Neural cell (in vitro differentiated cells): ENCODE results near the gene TADA1. TPM values are rescaled to one million over a fixed set of nuclear protein-coding genes. Genes with fewer than 3 reads are reported as not detected.

ENCODE experiments used
- H2AFZ ChIP-seq: fragments of 200-600, 300-800 bp; sonication (generic), shearing (Covaris generic); 2 replicates; pipeline ENCODE4 v1.6.0; 2014; ENCODE audit warnings: low read depth, mild to moderate bottlenecking, antibody characterized with exemption, low read length, moderate library complexity
- H3F3A ChIP-seq: fragments of 200-600 bp; shearing (Covaris generic); 2 replicates; pipeline ENCODE4 v1.6.1; 2016; ENCODE audit warnings: mild to moderate bottlenecking, moderate library complexity, mixed read lengths, antibody characterized with exemption, low read length; ENCODE audit not compliant: insufficient read depth, poor library complexity, severe bottlenecking
- H3K27ac ChIP-seq: fragments of 200-600, 300-800 bp; sonication (generic), shearing (Covaris generic); 2 replicates; pipeline ENCODE4 v1.5.1; 2014; ENCODE audit warnings: mild to moderate bottlenecking, low read length, moderate library complexity
- H3K27me3 ChIP-seq: fragments of 300-800, 200-600 bp; sonication (generic), shearing (Covaris generic); 2 replicates; pipeline ENCODE4 v1.6.0; 2014; ENCODE audit warnings: mild to moderate bottlenecking, low read depth, low read length, moderate library complexity; ENCODE audit not compliant: insufficient read depth
- H3K36me3 ChIP-seq: fragments of 300-800, 200-600 bp; sonication (generic), shearing (Covaris generic); 2 replicates; pipeline ENCODE4 v1.5.1; 2014; ENCODE audit warnings: mild to moderate bottlenecking, antibody characterized with exemption, low read length, moderate library complexity; ENCODE audit not compliant: insufficient read depth
- H3K4me2 ChIP-seq: fragments of 300-800, 200-600 bp; sonication (generic), shearing (Covaris generic); 2 replicates; pipeline ENCODE4 v1.6.0; 2014; ENCODE audit warnings: mild to moderate bottlenecking, low read length
- H3K4me3 ChIP-seq: fragments of 300-800, 200-600 bp; sonication (generic), shearing (Covaris generic); 2 replicates; pipeline ENCODE4 v1.5.1; 2014; ENCODE audit warnings: mild to moderate bottlenecking, low read length, moderate library complexity
- H3K79me2 ChIP-seq: fragments of 200-600 bp; shearing (Covaris generic); replicated peaks from 2 replicates; pipeline ENCODE4 v1.6.0; 2014; ENCODE audit warnings: mild to moderate bottlenecking, low read length, moderate library complexity; ENCODE audit not compliant: insufficient read depth
- H3K9ac ChIP-seq: fragments of 300-800, 200-600 bp; sonication (generic), shearing (Covaris generic); 2 replicates; pipeline ENCODE4 v1.6.1; 2016; ENCODE audit warnings: mild to moderate bottlenecking, low read length, mixed read lengths
- H3K9me2 ChIP-seq: fragments of 200-600 bp; shearing (Covaris generic); 2 replicates; pipeline ENCODE4 v1.6.1; 2016; ENCODE audit warnings: mild to moderate bottlenecking, low read length, mixed read lengths; ENCODE audit not compliant: insufficient read depth
- H3K9me3 ChIP-seq: fragments of 200-600, 300-800 bp; sonication (generic), shearing (Covaris generic); 2 replicates; pipeline ENCODE4 v1.6.1; 2016; ENCODE audit warnings: mild to moderate bottlenecking, mixed run types, low read length, moderate library complexity, mixed read lengths
- H4K20me1 ChIP-seq: fragments of 200-600 bp; shearing (Covaris generic); 2 replicates; pipeline ENCODE4 v1.6.1; 2016; ENCODE audit warnings: mild to moderate bottlenecking, mixed run types; ENCODE audit not compliant: insufficient read depth
- EP300 ChIP-seq: fragments of 450-650 bp; conservative IDR thresholded peaks from 2 replicates; pipeline ENCODE4 v1.6.1; 2014; ENCODE audit warnings: antibody characterized with exemption, mild to moderate bottlenecking, moderate library complexity; ENCODE audit not compliant: poor library complexity, severe bottlenecking
- EZH2 ChIP-seq: fragments of 200-600, 300-800 bp; shearing (Covaris generic), sonication (generic); IDR thresholded peaks from 2 replicates; pipeline ENCODE4 v1.6.1; 2014; ENCODE audit warnings: antibody characterized with exemption, low read length, borderline replicate concordance, mild to moderate bottlenecking; ENCODE audit not compliant: insufficient read depth, poor library complexity, severe bottlenecking
- MXI1 ChIP-seq: fragments of 450-650 bp; conservative IDR thresholded peaks from 2 replicates; pipeline ENCODE4 v1.6.1; 2014; ENCODE audit warnings: antibody characterized with exemption, mild to moderate bottlenecking; ENCODE audit not compliant: poor library complexity, severe bottlenecking
- POLR2AphosphoS5 ChIP-seq: IDR thresholded peaks from 2 replicates; pipeline ENCODE4 v1.6.1; 2012
- RAD21 ChIP-seq: fragments of 450-650 bp; conservative IDR thresholded peaks from 2 replicates; pipeline ENCODE4 v1.6.1; 2014; ENCODE audit warnings: antibody characterized with exemption, mild to moderate bottlenecking, moderate library complexity
- REST ChIP-seq: IDR thresholded peaks from 2 replicates; pipeline ENCODE4 v1.6.1; 2012; ENCODE audit warnings: borderline replicate concordance
- SMC3 ChIP-seq: fragments of 450-650 bp; conservative IDR thresholded peaks from 2 replicates; pipeline ENCODE4 v1.6.1; 2014; ENCODE audit warnings: antibody characterized with exemption, mild to moderate bottlenecking, moderate library complexity; ENCODE audit not compliant: poor library complexity
- TAF1 ChIP-seq: IDR thresholded peaks from 2 replicates; pipeline ENCODE4 v1.6.1; 2012; ENCODE audit warnings: low read depth
- polyA plus RNA-seq: library from polyadenylated mRNA; depleted of rRNA; stranded (reverse); fragments of >200 nt; gene quantifications from 2 replicates; pipeline ENCODE4 v1.2.3, GENCODE V29; 2014
- TF ChIP-seq, protein P1 (sequence below): fragments of 450-650 bp; IDR thresholded peaks from 2 replicates; pipeline ENCODE4 v1.5.1; 2014; ENCODE audit warnings: antibody characterized with exemption, mild to moderate bottlenecking, moderate library complexity; ENCODE audit not compliant: poor library complexity, severe bottlenecking

Gene TADA1
- polyA plus RNA-seq, 1 donor from 2014 or later: 99.6 TPM

- Histone ChIP-seq H3K9ac (no peak overlapping the region), H3K9me3 (no peaks in the 10 kb centered on the region), H3K4me3 (no peak overlapping the region), H3K9me2 (no peaks in the 10 kb centered on the region), H3K4me2 (no peak overlapping the region), H3K79me2 (no peaks in the 10 kb centered on the region), H3K27me3 (no peaks in the 10 kb centered on the region), H3K27ac (no peak overlapping the region), H3K36me3 (no peaks in the 10 kb centered on the region), H2AFZ (no peak overlapping the region), H3F3A (no peaks in the 10 kb centered on the region), H4K20me1 (no peaks in the 10 kb centered on the region)
- TF ChIP-seq EP300 (no peak), REST (no peak), SMC3 (peak; percentile 89), EZH2 (no peak), RAD21 (peak; percentile 86), TAF1 (no peak), MXI1 (no peak), POLR2AphosphoS5 (no peak)
- TF ChIP-seq, protein P1, sequence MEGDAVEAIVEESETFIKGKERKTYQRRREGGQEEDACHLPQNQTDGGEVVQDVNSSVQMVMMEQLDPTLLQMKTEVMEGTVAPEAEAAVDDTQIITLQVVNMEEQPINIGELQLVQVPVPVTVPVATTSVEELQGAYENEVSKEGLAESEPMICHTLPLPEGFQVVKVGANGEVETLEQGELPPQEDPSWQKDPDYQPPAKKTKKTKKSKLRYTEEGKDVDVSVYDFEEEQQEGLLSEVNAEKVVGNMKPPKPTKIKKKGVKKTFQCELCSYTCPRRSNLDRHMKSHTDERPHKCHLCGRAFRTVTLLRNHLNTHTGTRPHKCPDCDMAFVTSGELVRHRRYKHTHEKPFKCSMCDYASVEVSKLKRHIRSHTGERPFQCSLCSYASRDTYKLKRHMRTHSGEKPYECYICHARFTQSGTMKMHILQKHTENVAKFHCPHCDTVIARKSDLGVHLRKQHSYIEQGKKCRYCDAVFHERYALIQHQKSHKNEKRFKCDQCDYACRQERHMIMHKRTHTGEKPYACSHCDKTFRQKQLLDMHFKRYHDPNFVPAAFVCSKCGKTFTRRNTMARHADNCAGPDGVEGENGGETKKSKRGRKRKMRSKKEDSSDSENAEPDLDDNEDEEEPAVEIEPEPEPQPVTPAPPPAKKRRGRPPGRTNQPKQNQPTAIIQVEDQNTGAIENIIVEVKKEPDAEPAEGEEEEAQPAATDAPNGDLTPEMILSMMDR: peak; percentile 82
These were observed 34.4 kb upstream of the TADA1 start for GRCh38 chr1:166910396-166910994.

DNA sequence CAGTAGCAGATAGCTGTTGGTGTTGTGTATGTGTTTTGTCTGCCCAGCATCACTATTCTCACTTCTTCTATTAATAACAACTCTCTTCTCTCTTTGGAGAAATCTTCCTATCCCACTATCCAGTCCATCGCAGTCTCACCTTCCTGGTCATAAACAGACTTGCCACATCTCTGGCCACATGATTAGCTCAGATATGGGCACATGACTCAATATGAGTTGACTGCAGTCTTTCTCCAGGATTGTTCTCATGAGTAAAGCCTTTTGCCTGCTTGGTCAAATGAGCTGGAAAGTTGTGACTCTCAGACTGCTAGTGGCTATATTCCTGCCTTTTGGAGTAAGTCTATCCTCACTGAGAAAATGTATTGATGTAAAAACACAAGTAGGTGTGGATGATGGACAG lies 32.9 kb upstream of the TADA1 start:
- Histone ChIP-seq H3K27me3 (no peaks in the 10 kb centered on the region), H4K20me1 (no peaks in the 10 kb centered on the region), H3K9me3 (no peaks in the 10 kb centered on the region), H3K9ac (no peak overlapping the region), H3K36me3 (no peaks in the 10 kb centered on the region), H3K9me2 (no peaks in the 10 kb centered on the region), H3K4me3 (no peak overlapping the region), H3K79me2 (no peaks in the 10 kb centered on the region), H3F3A (no peaks in the 10 kb centered on the region), H3K4me2 (no peak overlapping the region), H3K27ac (no peak overlapping the region), H2AFZ (no peak overlapping the region)
- no peak for TF ChIP-seq EZH2
- no peak for TF ChIP-seq RAD21
- TF ChIP-seq POLR2AphosphoS5: no peak
- TF ChIP-seq, protein P1: no peak
- no peak for TF ChIP-seq MXI1
- TF ChIP-seq TAF1: no peak
- TF ChIP-seq EP300: no peak
- no peak for TF ChIP-seq SMC3
- no peak for TF ChIP-seq REST
